Uterus (tissue), 2 donors: ENCODE measurements around the gene OPRD1.

Experiments used
- CTCF ChIP-seq, 4 experiments: fragments of 200-600 bp in 2 of 4; fragments of 450-650 bp in 2 of 4; sonication (generic) in 2 of 4; IDR thresholded peaks; one replicate each; pipeline ENCODE4 v1.5.1; 2016 to 2019; ENCODE audit warnings: antibody characterized with exemption in 4 of 4, mild to moderate bottlenecking in 2 of 4, moderate library complexity in 1 of 4
- POLR2A ChIP-seq, 2 donors: fragments of 450-650 bp; IDR thresholded peaks; one replicate each; pipeline ENCODE4 v1.6.1; 2016; ENCODE audit warnings: antibody characterized with exemption in 2 of 2, mild to moderate bottlenecking in 1 of 2, moderate library complexity in 1 of 2

GRCh38 chr1:28773105-28773504 lies 38.9 kb upstream of the OPRD1 start:
- TF ChIP-seq CTCF (IDR thresholded peaks at IDR 0.05) (no peak), POLR2A (IDR thresholded peaks at IDR 0.05) (no peak)
